Measurements from ENCODE around the gene ECM1.

The ECM1 gene

DNA sequence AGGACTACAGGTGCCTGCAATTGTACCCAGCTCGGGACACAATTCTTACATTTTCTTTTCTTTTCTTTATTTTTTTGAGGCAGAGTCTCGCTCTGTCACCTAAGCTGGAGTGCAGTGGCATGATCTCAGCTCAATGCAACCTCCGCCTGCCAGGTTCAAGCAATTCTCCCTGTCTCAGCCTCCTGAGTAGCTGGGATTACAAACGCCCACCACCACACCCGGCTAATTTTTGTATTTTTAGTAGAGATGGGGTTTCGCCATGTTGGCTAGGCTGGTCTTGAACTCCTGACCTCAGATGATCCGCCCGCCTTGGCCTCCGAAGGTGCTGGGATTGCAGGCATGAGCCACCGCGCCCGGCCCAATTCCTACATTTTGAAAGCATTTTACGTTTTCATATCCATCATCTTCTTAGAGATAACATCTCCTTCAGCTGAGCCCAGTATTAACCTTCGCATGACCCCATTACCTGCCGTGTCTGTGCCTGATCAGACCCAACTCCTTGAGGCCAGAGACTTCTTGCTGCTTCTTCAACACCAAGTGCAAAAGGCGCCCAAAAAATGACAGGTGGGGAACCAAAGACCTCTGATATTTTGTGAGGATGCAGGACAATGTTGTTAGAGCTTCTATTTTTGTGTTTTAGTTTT is 38.5 kb downstream of the ECM1 start:
- no peak for DNase-seq

DNA sequence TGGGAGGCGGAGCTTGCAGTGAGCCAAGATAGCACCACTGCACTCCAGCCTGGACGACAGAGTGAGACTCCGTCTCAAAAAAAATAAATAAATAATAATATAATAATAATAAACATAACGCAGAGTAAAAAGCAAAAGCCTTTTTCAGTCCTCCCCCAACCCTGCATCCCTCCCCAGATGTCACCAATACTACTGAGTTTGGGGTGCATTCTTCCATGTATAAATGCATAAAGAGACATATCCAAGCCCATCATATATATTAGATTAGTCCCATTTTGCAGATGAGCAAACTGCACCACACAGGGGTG is 40.4 kb downstream of the ECM1 start:
- no peak for DNase-seq

DNA sequence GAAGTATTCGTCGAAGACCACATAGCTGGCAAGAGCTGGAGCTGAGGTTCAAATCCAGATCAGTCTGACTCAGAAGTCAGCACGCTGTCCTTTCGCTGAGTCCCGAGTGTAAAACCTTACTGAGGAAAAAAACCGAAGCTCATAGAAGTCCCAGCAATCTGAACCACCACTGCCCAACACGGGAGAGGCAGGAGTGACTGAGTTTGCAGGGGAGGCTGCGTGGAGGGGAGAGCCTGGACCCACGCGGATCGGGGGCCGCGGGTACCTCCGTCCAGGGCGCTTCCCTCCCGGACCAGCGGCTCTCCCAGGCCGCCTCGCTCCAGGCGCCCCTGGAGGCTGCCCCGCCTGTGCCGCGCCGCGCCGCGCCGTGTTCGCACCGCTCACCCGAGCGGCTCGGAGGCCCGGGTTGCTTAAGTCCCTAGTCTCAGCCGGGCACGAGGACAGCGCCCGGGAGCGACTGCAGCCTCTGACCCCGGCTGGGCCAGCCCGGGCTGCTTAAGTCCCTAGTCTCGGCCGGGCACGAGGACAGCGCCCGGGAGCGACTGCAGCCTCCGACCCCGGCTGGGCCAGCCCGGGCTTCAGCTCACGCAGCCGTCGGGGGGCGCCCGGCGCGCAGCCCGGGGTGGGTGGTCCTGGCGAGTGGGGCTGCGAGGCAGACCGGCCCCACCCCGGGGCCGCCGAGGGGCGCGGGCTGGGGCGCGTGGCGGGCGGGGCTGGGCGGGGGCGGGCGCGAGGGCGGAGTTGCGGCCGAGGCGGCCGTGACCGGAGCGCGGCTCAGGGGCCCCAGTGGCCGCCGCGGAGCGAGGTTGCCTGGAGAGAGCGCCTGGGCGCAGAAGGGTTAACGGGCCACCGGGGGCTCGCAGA is 41.0 kb downstream of the ECM1 start, which contains the start of gene ADAMTSL4:
ADAMTSL4 (plus strand) TSS at position 777 of the 864 bp plus-strand sequence. CDS start 2,881 bp downstream, outside the sequence.
- DNase-seq, result peak; percentile 86

DNA sequence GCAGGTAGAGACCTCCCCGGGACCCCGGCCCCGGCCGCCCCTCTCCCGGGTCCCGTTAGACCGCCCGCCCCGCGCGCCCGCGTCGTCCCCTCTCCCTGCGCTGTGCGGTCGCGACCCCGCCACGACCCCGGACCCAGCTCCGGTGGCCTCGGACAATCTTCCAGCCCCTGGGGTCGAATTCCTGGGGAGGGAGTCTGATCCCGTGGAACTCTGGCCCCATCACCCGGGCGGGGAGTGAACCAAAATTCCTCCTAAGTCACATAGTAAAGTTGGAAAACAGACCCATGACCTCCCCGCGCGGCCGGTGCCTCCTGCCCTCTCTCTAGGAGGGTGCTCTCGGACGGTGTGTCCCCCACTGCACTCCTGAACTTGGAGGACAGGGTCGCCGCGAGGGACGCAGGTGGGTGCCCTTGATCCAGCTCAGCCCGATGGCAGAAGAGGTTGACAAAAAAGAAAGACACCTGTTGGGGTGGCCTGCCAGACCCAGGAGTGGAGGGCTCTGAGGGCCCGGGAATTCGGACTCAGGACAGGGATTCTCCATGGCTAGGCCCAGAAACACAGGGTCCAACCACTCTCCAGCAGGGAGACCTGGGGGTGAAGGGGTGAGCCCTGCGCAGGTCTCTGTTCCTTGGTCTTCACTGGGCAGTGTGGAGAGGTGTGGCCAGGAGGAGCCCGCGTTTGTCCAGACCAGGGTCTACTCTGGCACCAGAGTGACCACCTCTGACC is 41.8 kb downstream of the ECM1 start:
- DNase-seq, result no peak

DNA sequence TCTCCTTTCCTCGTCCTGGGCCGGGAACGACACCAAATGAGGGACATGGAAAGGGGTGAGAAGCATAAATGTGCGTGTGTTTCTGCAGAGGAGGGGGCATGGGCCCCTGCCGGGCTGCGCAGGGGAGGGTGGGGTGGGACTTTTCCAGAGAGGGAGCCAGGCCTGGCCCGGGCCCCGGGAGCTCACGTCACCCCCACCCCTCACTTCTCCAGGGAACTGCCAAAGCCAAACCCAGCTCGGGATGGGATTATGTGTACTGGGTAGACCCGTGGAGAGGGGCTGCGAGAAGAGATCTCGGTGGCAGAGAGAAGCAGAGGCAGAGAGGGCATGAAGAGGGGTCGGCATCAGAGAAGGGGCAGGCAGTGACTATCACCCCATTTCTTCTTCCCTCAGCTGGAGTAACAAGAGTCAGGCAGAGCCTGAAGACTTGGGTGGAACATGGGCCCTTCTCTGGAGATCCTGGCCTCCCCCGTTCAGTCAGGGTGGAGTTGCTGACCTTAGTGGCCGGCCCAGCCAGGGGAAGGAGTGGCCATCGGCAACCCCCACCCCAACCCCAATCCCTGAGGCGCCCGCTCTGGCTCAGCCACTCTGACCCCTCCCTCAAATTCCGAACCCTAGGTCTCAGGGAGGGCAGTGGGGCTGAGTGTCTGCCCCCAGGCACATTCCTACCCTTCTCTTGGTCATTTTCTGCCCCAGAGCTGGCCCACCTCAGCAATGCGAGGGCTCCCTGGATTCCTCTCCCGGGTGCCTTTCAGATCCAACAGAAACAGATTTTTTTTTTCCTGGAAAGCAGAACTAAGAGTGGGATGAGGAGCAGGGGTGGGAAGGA is 42.5 kb downstream of the ECM1 start:
- no peak for DNase-seq

DNA sequence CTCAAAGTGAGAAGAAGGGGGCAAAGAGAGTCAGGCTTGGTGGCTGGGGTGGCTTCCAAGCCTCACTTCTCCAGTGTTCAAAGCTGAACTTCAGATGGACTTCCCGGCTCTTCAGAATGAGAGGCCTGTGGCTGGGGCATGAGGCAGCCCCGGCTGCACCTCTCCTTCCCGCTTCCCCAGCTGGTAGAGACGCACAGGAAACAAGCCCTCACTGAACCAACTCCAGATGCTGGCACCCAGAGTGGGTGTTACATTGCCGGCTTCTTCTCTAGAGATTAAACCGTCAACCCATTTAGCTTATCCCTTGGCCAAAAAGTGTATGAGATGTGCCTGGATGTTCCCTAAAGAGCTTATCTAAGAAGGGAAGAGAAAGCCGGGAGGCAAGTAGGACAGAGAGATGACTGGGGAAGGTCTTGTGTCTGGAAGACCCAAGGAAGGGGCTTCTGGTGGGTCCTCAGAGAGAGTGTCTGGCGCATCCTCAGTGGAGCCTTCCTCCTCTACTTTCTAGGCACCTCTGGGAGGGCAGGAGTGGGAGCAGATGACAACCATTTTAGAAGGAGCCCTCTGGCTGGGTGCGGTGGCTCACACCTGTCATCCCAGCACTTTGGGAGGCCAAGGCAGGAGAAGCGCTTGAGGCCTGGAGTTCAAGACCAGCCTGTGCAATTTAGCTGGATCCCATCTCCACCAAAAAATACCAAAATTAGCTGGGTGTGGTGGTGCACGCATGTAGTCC is 43.3 kb downstream of the ECM1 start:
- no peak for DNase-seq

DNA sequence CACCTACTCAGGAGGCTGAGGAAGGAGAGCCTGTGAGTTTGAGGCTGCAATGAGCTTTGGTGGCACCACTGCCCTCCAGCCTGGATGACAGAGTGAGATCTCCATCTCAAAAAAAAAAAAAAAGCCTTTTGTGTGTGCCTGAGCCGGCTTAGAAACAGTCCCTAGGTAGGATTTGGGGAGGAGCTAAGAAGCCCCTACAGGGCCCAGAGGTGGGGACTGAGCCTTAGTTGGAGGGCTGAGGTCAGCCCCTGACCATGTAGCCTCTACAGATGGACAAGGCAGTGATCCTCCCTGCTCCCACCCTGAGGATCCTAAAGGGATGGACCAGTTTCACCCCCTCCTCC is 43.8 kb downstream of the ECM1 start:
- DNase-seq, result no peak

DNA sequence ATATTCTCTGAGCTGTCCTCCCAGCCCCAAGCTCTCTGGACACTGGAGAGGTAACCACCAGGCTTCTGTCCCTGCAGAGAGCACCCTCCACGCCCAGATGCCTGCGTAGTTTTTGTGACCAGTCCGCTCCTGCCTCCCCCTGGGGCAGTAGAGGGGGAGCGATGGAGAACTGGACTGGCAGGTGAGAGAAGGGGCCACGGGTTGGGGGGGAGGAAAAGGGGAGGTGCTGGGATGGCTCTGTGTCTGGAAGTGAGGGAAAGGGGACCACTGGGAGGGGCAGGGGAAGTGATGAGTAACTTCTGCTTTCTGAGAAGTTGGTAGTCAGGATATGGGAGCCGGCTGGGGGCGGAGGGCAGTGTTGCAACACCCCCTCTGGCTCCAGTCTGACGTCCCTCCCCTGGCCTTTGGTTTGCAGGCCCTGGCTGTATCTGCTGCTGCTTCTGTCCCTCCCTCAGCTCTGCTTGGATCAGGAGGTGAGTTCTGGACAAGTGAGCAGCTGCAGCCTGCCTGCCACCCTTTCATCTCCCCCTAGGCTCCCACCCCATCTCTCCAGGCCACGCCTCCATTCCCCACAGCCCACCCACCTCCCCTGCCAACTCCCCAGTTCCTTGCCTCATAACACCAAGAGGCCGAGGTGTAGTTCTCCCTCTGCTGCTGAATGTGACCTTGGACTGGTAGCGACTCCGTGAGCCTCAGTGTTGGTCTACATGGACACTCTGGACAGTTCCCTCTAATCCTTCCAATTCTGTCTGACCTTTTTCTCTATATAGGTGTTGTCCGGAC is 44.4 kb downstream of the ECM1 start:
- DNase-seq, result peak; percentile 98

DNA sequence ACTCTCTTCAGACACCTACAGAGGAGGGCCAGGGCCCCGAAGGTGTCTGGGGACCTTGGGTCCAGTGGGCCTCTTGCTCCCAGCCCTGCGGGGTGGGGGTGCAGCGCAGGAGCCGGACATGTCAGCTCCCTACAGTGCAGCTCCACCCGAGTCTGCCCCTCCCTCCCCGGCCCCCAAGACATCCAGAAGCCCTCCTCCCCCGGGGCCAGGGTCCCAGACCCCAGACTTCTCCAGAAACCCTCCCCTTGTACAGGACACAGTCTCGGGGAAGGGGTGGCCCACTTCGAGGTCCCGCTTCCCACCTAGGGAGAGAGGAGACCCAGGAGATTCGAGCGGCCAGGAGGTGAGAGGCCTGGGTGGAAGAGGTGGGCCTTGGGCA is 45.0 kb downstream of the ECM1 start:
- DNase-seq, result no peak

DNA sequence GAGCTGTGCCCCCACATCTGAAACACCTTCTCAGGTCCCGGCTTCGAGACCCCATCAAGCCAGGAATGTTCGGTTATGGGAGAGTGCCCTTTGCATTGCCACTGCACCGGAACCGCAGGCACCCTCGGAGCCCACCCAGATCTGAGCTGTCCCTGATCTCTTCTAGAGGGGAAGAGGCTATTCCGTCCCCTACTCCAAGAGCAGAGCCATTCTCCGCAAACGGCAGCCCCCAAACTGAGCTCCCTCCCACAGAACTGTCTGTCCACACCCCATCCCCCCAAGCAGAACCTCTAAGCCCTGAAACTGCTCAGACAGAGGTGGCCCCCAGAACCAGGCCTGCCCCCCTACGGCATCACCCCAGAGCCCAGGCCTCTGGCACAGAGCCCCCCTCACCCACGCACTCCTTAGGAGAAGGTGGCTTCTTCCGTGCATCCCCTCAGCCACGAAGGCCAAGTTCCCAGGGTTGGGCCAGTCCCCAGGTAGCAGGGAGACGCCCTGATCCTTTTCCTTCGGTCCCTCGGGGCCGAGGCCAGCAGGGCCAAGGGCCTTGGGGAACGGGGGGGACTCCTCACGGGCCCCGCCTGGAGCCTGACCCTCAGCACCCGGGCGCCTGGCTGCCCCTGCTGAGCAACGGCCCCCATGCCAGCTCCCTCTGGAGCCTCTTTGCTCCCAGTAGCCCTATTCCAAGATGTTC is 45.6 kb downstream of the ECM1 start:
- DNase-seq, result no peak

DNA sequence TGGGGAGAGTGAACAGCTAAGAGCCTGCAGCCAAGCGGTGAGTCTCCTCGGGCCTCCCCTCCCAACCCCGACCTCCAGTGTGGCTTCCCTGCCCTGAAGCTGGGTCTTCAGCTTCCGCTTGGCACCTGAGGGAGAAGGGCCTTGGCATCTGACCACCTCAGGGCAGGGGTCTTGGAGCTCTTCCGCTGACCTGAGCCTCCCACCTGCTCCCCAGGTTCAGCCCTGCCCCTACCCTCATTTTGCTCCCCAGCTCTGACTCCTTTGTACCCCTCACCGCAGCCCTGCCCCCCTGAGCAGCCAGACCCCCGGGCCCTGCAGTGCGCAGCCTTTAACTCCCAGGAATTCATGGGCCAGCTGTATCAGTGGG is 46.2 kb downstream of the ECM1 start:
- DNase-seq, result no peak

DNA sequence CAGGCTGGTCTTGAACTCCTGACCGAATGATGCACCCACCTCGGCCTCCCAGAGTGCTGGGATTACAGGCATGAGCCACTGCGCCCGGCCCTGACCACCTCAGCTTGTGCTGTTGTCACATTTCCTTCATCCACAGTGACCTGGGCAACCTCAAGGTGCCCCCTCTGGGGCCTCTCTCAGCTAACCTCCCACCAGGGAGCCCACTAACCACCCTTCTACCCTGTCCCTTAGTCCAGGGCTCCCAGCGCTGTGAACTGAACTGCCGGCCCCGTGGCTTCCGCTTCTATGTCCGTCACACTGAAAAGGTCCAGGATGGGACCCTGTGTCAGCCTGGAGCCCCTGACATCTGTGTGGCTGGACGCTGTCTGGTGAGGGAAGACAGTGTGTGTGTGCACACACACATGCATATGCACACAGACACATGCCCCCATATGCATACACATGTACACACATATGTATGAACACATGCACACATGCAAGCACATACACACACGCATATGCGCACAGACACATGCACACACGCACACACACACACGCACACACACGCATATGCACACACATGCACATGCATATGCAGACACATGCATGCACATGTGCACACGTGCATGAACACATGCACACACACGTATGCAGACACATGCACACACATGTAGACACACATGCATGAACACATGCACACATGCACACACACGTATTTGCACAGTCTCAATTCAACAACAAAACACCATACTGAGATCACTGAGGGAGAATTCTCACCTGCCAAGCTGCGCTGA is 47.5 kb downstream of the ECM1 start:
- no peak for DNase-seq

DNA sequence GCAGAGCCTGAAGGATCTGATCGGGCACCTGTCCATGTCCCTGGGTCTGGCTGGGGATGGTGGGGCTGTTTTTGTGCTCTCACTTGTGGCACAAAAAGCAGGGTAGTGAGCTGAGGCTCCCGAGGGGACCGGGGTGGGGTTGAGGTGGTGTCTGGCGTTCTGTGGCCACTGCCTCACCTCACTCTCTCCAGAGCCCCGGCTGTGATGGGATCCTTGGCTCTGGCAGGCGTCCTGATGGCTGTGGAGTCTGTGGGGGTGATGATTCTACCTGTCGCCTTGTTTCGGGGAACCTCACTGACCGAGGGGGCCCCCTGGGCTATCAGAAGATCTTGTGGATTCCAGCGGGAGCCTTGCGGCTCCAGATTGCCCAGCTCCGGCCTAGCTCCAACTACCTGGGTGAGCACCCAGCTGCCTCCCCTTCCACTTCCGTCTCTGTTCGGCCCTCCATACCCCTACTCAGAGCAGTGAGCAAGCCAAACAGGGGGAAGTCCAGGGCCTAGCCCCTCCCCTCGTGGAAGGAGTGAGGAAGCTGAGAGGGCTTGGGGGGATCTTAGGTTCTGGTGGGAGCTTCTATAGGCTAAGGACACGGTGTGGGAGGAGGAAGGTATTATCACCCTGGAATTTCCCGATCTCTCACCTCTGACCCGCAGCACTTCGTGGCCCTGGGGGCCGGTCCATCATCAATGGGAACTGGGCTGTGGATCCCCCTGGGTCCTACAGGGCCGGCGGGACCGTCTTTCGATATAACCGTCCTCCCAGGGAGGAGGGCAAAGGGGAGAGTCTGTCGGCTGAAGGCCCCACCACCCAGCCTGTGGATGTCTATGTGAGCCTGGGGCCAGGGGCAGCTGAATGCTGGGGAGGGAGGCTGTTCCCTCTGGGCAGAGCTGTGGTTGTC is 48.3 kb downstream of the ECM1 start:
- DNase-seq, result no peak

DNA sequence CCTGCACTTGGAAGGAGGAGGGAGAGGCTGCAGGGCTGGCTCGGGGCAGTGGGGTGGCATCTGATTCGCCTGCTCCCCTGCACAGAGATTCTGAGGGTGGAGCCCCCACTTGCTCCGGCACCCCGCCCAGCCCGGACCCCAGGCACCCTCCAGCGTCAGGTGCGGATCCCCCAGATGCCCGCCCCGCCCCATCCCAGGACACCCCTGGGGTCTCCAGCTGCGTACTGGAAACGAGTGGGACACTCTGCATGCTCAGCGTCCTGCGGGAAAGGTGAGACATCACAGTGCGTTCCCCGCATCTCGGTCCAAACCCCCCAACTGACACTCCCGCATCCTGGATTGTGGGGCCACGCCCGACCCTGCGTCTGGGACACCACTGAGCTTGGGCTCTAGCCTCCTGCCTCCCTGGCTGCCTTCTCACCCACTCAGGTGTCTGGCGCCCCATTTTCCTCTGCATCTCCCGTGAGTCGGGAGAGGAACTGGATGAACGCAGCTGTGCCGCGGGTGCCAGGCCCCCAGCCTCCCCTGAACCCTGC is 49.2 kb downstream of the ECM1 start:
- no peak for DNase-seq

DNA sequence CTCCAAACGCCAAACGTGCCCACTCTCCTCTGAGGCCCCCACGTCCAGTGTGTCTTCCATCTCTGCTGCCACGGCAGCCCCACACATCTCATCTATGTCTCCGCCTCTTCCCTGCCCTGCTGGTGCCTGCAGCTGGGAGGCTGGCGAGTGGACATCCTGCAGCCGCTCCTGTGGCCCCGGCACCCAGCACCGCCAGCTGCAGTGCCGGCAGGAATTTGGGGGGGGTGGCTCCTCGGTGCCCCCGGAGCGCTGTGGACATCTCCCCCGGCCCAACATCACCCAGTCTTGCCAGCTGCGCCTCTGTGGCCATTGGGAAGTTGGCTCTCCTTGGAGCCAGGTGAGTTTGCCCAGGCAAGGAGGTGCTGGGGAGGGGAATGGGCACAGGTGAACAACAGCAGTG is 49.9 kb downstream of the ECM1 start:
- DNase-seq, result no peak

DNA sequence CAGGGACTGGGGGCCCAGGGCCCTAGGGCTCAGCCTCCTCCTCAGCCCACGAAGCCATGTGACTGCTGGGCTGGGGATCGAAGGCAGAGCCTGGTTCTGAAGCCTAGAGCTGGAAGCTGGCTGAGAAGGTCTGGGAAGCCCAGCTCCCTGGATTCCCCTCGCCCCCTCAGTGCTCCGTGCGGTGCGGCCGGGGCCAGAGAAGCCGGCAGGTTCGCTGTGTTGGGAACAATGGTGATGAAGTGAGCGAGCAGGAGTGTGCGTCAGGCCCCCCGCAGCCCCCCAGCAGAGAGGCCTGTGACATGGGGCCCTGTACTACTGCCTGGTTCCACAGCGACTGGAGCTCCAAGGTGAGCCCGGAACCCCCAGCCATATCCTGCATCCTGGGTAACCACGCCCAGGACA is 50.4 kb downstream of the ECM1 start:
- DNase-seq, result no peak

DNA sequence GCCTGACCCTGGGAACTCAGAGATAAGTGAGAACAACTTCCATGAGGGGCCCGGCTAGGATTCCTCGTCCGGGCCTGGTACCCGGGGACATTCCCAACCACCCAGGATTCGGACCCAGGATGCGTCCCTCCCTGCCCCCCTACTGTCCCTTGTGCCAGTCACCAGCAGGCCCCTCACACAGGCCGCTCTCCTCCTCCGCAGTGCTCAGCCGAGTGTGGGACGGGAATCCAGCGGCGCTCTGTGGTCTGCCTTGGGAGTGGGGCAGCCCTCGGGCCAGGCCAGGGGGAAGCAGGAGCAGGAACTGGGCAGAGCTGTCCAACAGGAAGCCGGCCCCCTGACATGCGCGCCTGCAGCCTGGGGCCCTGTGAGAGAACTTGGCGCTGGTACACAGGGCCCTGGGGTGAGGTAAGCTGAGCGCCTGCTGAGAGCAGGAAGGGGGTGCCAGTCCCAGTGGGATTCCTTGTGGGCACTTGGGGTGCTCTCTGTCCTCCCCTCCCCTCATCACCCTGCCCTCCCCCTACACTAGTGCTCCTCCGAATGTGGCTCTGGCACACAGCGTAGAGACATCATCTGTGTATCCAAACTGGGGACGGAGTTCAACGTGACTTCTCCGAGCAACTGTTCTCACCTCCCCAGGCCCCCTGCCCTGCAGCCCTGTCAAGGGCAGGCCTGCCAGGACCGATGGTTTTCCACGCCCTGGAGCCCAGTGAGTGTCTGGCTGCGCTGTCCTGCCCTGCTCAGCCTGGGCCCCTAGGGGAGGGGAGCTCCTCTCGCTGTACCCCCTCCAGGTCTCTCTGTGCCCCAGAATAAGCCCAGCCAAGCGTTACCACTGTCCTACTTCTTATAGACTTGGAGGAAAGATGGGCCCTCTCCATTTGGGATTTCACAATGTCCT is 51.1 kb downstream of the ECM1 start:
- no peak for DNase-seq

DNA sequence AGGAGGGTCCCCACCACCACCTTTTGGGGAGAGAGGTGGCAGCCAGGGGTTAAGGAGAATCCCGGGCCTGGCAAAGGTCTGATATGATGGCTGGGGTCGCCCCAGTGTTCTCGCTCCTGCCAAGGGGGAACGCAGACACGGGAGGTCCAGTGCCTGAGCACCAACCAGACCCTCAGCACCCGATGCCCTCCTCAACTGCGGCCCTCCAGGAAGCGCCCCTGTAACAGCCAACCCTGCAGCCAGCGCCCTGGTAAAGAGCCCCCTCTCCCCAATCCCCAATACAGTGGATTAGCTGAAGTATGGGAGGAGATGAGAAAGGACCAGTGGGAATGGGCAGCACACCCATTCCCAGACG is 51.7 kb downstream of the ECM1 start:
- DNase-seq, result no peak

All from OCI-M1 (cell line).